ENCODE data around the gene XKR7.

Gene XKR7

DNA sequence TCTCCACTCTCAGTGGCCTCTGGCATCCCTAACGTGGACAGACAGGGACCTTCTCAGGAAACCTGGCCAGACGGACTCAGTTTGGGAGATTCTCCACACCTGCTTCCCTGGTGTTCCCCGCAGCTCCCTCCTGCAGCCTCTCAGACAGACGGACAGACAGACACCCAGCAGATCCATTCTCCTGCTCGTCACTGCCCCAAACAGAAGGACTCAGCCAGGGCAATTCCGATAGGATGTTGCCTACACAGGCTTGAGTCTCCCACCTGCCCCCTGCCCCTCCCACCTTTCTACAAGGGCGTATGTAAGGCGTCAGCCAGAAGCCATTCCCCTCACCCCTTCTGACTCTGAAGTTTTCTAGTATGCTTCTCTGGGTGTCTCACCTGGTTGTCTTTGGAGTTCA lies 42.7 kb downstream of the XKR7 start:
- no peaks in the 10 kb centered on the region for H3K9me2 ChIP-seq (replicated peaks; ENCODE audit: insufficient read depth, low read length)
- no peaks in the 10 kb centered on the region for H4K20me1 ChIP-seq (ENCODE audit: insufficient read depth, low read length)
- H3K27ac ChIP-seq (ENCODE audit: low read length), result no peak overlapping the region
- TF ChIP-seq, protein P1, sequence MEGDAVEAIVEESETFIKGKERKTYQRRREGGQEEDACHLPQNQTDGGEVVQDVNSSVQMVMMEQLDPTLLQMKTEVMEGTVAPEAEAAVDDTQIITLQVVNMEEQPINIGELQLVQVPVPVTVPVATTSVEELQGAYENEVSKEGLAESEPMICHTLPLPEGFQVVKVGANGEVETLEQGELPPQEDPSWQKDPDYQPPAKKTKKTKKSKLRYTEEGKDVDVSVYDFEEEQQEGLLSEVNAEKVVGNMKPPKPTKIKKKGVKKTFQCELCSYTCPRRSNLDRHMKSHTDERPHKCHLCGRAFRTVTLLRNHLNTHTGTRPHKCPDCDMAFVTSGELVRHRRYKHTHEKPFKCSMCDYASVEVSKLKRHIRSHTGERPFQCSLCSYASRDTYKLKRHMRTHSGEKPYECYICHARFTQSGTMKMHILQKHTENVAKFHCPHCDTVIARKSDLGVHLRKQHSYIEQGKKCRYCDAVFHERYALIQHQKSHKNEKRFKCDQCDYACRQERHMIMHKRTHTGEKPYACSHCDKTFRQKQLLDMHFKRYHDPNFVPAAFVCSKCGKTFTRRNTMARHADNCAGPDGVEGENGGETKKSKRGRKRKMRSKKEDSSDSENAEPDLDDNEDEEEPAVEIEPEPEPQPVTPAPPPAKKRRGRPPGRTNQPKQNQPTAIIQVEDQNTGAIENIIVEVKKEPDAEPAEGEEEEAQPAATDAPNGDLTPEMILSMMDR (IDR thresholded peaks at IDR 0.05; ENCODE audit: low read length), result no peak
- no peak for TF ChIP-seq EZH2 (optimal IDR thresholded peaks at IDR 0.05; ENCODE audit: low read depth, low read length)
- no peak for TF ChIP-seq EZH2phosphoT487 (IDR thresholded peaks at IDR 0.05; ENCODE audit: low read length)
- no peaks in the 10 kb centered on the region for H3K9me3 ChIP-seq (replicated peaks; ENCODE audit: insufficient read depth, low read length)
- peaks cover 84% of the 10 kb centered on the region for H3K27me3 ChIP-seq (replicated peaks; ENCODE audit: insufficient read depth, low read length)
- H3K36me3 ChIP-seq (replicated peaks; ENCODE audit: insufficient read depth, low read length), result no peaks in the 10 kb centered on the region
- H3K79me2 ChIP-seq (ENCODE audit: low read length), result no peaks in the 10 kb centered on the region
- H3K9ac ChIP-seq (ENCODE audit: low read length), result no peak overlapping the region
- H3K4me2 ChIP-seq (ENCODE audit: low read depth, low read length), result no peak overlapping the region
- DNase-seq, result no peak
- H2AFZ ChIP-seq (ENCODE audit: low read length), result no peak overlapping the region
- H3K4me3 ChIP-seq (ENCODE audit: low read length), result no peak overlapping the region
- no peaks in the 10 kb centered on the region for H3F3A ChIP-seq (ENCODE audit: insufficient read depth, low read length)
- H3K4me1 ChIP-seq (ENCODE audit: low read length), result no peaks in the 10 kb centered on the region

DNA sequence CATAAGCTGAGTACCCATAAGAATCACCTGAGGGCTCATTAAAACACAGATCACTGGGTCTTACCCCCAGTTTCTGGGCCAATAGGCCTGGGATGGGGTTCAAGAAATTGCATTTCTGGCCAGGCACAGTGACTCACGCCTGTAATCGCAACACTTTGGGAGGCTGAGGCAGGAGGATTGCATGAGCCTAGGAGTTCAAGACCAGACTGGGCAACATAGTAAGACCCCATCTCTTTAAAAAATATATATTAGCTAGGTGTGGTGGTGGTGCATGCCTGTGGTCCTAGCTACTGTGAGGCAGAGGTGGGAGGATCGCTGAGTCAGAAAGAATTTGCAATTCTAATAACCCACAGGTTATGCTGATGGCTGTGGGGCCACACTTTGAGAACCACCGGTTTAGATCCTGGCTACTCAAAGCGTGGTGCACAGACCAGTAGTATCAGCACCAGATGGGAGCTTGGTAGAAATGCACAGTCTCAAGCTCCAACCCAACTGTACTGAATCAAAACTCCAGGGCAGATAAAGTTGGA lies 44.3 kb downstream of the XKR7 start:
- no peak overlapping the region for H3K27ac ChIP-seq (ENCODE audit: low read length)
- no peaks in the 10 kb centered on the region for H3K9me3 ChIP-seq (replicated peaks; ENCODE audit: insufficient read depth, low read length)
- no peaks in the 10 kb centered on the region for H4K20me1 ChIP-seq (ENCODE audit: insufficient read depth, low read length)
- no peak for DNase-seq
- TF ChIP-seq EZH2 (optimal IDR thresholded peaks at IDR 0.05; ENCODE audit: low read depth, low read length), result no peak
- TF ChIP-seq, protein P1 (IDR thresholded peaks at IDR 0.05; ENCODE audit: low read length), result no peak
- no peaks in the 10 kb centered on the region for H3F3A ChIP-seq (ENCODE audit: insufficient read depth, low read length)
- H3K27me3 ChIP-seq (replicated peaks; ENCODE audit: insufficient read depth, low read length), result peaks cover 88% of the 10 kb centered on the region
- no peak overlapping the region for H2AFZ ChIP-seq (ENCODE audit: low read length)
- no peaks in the 10 kb centered on the region for H3K9me2 ChIP-seq (replicated peaks; ENCODE audit: insufficient read depth, low read length)
- H3K9ac ChIP-seq (ENCODE audit: low read length), result no peak overlapping the region
- no peak overlapping the region for H3K4me2 ChIP-seq (ENCODE audit: low read depth, low read length)
- no peak overlapping the region for H3K4me3 ChIP-seq (ENCODE audit: low read length)
- H3K36me3 ChIP-seq (replicated peaks; ENCODE audit: insufficient read depth, low read length), result no peaks in the 10 kb centered on the region
- no peaks in the 10 kb centered on the region for H3K4me1 ChIP-seq (ENCODE audit: low read length)
- H3K79me2 ChIP-seq (ENCODE audit: low read length), result no peaks in the 10 kb centered on the region

DNA sequence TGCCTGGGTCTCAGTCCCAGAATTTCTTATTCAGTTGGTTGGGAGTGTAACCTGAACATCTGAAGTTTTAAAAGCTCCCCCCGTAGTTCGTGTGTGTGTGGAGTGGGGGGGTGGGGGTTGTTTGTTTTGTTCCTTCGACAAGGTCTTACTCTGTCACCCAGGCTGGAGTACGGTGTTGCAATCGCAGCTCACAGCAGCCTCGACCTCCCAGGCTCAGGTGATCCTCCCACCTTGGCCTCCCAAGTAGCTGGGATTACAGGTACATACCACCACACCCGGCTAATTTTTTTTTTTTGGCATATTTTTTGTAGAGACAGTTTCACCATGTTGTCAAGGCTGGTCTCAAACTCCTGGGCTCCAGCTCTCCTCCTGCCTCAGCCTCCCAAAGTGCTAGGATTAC lies 45.4 kb downstream of the XKR7 start:
- no peaks in the 10 kb centered on the region for H3K36me3 ChIP-seq (replicated peaks; ENCODE audit: insufficient read depth, low read length)
- no peaks in the 10 kb centered on the region for H3K79me2 ChIP-seq (ENCODE audit: low read length)
- H3K9ac ChIP-seq (ENCODE audit: low read length), result no peak overlapping the region
- no peak overlapping the region for H2AFZ ChIP-seq (ENCODE audit: low read length)
- no peak for DNase-seq
- H3K4me3 ChIP-seq (ENCODE audit: low read length), result no peak overlapping the region
- H3K27me3 ChIP-seq (replicated peaks; ENCODE audit: insufficient read depth, low read length), result peaks cover 82% of the 10 kb centered on the region
- no peaks in the 10 kb centered on the region for H4K20me1 ChIP-seq (ENCODE audit: insufficient read depth, low read length)
- H3K4me1 ChIP-seq (ENCODE audit: low read length), result no peaks in the 10 kb centered on the region
- no peak overlapping the region for H3K27ac ChIP-seq (ENCODE audit: low read length)
- H3K9me2 ChIP-seq (replicated peaks; ENCODE audit: insufficient read depth, low read length), result no peaks in the 10 kb centered on the region
- H3K4me2 ChIP-seq (ENCODE audit: low read depth, low read length), result no peak overlapping the region
- H3F3A ChIP-seq (ENCODE audit: insufficient read depth, low read length), result no peaks in the 10 kb centered on the region
- H3K9me3 ChIP-seq (replicated peaks; ENCODE audit: insufficient read depth, low read length), result no peaks in the 10 kb centered on the region
- TF ChIP-seq, protein P1 (IDR thresholded peaks at IDR 0.05; ENCODE audit: low read length), result no peak
- TF ChIP-seq EZH2 (optimal IDR thresholded peaks at IDR 0.05; ENCODE audit: low read depth, low read length) (no peak), EZH2phosphoT487 (IDR thresholded peaks at IDR 0.05; ENCODE audit: low read length) (no peak)
